OCI-LY7 (cell line): ENCODE data around the gene TPH2.

Source experiments
- EZH2phosphoT487 ChIP-seq: fragments of 200-600 bp; sonication (generic); IDR thresholded peaks from 2 replicates; pipeline ENCODE4 v1.6.1; 2018; ENCODE audit warnings: low read depth, borderline replicate concordance, mild to moderate bottlenecking, mixed run types, antibody characterized with exemption, low read length, moderate library complexity, mixed read lengths
- TF ChIP-seq, protein P1 (sequence below): fragments of 200-600 bp; sonication (generic); conservative IDR thresholded peaks from 2 replicates; pipeline ENCODE4 v1.5.1; 2014; ENCODE audit warnings: mild to moderate bottlenecking, antibody characterized with exemption, low read length, moderate library complexity, mixed read lengths

DNA sequence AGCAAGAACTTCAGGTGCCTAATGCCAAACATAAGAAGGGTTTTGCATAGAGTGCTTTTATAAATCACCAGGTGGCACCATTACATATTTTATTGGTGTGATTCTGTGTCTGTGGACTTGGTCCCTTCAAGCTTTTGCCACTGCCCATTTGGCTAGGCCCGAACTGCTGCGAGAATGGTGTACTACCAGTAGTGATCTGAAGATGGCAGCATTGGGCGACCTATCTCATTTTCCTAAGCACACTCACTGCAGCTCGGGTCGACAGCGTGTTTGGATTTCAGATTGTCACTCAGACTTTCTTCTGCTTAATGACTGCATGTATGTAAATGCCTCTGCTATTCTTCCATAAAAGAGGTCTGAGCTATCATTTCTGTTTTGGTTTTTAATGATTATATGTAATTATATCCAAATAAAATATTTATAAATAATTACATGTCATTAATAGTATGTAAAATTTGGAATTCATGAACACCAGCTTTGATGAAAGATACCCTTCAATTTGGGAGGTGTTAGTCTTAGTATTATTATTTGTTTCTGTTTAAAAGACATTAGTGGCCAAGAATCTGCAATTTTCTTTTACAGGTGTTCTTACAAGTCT lies 78.5 kb downstream of the TPH2 start:
- TF ChIP-seq, protein P1, sequence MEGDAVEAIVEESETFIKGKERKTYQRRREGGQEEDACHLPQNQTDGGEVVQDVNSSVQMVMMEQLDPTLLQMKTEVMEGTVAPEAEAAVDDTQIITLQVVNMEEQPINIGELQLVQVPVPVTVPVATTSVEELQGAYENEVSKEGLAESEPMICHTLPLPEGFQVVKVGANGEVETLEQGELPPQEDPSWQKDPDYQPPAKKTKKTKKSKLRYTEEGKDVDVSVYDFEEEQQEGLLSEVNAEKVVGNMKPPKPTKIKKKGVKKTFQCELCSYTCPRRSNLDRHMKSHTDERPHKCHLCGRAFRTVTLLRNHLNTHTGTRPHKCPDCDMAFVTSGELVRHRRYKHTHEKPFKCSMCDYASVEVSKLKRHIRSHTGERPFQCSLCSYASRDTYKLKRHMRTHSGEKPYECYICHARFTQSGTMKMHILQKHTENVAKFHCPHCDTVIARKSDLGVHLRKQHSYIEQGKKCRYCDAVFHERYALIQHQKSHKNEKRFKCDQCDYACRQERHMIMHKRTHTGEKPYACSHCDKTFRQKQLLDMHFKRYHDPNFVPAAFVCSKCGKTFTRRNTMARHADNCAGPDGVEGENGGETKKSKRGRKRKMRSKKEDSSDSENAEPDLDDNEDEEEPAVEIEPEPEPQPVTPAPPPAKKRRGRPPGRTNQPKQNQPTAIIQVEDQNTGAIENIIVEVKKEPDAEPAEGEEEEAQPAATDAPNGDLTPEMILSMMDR: peak; percentile 87
- no peak for TF ChIP-seq EZH2phosphoT487
